Stimulated activated CD4-positive, alpha-beta T cell treated with anti-CD3 and anti-CD28 coated beads, Interleukin-4, amount 100 ng/mL, for 48 hours (primary cell): Measurements from ENCODE around the gene GSN.

Experiments
- DNase-seq, 2 donors: peaks; one replicate each; pipeline ENCODE4 v3.0.0-alpha.2; 2020; ENCODE audit warnings: low read depth in 2 of 2

GSN gene

GRCh38 chr9:121246821-121247561 is 21.0 kb upstream of the GSN start:
- DNase-seq = no peak

DNA sequence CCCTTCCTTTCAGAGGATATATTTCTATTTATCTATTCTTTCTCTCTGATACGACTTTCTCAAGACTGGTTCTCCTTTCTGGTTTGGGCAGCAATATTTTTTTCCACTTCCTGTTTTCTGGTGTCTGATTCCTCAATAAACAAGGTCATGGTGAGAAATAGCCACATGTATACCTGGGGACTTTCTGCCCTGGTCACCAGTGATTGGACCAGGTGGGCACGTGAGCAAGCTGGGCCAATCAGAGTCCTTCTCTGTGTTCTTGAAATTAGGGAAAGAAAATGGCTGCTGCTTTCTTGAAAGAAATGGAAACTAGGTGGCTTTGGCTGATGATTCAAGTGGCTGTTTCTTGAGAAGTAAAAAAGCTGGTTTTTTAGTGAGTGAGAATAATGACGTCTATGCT is 18.4 kb upstream of the GSN start:
- DNase-seq = no peak

DNA sequence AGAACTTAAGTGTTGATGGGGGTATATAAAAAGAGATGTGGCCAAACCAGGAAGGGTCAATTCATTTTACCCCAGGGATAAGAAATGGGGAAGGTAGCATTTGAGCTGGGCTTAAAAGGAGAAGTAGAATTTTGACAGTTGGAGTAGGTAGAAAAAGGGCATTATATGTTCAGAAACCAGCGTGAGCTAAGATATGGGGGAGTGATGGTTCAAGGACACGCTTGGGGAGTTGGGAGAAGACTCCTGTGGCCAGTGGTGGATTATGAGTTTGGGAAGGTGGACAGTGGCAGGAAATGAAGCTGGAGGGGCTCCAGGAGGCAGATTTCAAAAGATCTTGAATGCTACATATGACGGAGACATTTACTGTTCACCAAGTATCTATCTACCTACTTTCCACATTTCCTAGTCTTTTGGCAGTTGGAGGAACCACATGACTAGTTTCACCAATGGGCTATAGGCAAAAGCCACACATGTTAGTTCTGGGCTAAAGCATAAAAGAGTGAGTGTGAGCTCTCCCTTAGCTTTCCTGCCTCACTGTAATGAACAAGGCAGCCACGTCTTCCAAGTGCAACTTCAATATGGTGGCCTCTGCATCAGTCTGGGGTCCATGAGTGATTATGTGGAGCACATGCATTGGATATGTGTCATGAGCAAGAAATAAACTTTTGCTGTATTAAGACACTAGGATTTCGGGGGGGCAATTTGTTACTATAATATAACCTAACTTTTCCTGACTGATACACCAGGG is 15.7 kb upstream of the GSN start:
- no peak for DNase-seq

DNA sequence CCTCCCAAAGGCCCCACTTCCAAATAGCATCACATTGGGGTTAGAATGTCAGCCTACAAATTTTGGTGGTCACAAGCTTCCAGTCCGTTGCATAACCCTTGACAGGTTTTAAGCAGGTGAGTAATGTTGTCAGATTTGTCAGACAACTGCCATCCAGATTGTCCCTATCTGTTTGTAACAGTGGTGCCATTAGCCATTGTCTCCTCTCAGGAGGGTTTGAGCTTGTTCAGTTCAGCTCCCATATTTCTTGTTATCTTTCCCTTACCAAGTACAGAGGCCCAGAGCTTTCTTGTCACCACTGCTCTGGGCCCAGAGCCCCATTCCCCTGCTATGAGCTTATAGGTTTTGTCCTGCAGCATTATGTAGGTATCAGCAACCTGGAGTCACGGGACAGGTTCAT is 14.8 kb upstream of the GSN start:
- no peak for DNase-seq

DNA sequence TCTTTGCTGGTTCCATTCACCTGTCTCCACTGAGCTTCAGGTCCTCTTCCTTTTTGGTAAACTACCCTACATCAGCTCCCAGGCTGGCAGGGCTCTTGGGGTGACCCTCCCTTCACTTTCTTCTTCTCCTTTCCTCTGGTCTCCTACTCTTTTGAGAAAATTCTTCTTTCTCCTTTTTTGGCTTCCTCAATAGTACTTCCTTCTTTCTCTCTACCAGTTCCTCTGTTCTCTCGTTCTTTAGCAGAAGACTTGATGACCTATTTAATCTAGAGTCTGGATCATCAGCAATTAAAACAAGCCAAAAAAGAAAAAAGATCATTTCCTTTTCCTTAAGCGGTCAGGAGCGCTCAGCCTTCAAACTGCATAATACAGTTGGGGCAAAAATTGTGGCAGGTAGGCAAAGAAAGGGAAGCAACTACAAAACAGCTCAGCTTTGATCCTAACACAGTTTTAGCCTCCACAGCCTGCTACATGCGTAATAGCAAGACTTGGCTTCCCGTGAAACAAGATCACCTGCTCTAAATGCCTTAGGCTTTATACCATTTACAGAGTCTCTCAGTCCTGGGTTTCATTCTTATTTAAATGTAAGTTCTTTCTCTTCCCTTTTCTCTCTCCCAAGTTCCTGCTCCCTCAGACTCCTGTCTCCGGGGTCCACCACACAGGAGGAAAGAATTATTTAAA is 14.0 kb upstream of the GSN start:
- DNase-seq = no peak

DNA sequence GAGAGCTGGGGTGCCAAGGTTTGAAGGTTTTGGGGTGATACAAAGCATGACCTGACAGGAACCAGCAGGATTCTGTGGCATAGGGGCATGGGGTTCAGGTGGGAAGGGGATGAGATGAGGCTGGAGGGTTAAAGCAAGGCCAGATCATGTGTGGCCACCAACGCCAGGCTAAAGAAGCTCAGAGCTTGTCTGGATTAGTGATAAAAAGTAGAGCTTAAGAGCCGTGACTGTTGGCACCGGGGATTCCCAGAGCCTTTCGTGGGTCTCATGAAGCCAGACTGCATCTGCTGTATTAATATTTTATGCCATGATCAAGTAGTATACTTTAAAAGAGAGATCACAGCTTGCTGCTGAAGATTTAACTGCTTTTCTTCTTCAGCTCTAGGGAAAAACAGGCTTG is 8.5 kb upstream of the GSN start:
- DNase-seq = no peak

- DNase-seq = no peak
Observed at GRCh38 chr9:121259935-121260334, 8.0 kb upstream of the GSN start.

- DNase-seq = no peak
Observed at GRCh38 chr9:121260457-121261106, 7.4 kb upstream of the GSN start.

DNA sequence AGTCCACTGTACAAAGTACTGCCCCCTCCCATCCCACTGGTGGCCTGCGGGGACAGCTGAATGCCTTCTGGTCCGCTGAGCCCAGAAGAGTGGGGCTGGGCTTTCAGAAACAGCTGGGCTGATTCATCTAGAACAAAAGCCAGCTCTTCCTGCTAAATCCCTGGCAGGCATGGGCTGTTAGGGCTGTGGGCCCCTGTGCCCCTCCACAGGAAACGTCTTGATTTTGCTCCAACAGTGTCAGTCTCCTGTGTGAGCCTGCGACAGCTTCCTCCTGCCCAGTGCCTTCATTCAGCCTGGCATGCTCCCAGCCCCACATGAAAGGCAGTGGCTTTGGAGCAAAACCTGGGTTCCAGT is 6.9 kb upstream of the GSN start:
- no peak for DNase-seq

- no peak for DNase-seq
Observed at GRCh38 chr9:121261755-121262154, 6.2 kb upstream of the GSN start.

- DNase-seq = no peak
Observed at GRCh38 chr9:121262423-121262822, 5.5 kb upstream of the GSN start.

DNA sequence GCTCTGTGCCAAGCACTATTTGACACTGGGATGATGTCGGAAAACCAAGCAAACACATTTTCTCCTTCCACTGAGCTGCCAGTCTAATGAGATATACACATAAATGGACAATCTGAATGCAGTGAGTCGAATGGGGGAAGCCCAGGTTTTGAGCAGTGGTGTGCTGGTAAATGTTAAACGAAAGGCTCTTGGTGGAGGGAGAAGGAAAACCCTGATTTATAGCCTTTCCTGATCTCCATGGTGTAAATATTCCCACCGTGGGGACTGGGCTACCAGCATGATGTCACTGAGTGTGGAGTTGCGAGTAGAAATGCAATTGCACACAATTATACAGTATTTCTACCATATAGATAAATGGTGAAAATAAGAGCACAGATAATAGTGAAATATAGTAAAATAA is 5.0 kb upstream of the GSN start:
- no peak for DNase-seq

- no peak for DNase-seq
Observed at GRCh38 chr9:121266356-121266755, 1.6 kb upstream of the GSN start.

- DNase-seq = no peak
Observed at GRCh38 chr9:121266906-121267650, 884 bp upstream of the GSN start.

DNA sequence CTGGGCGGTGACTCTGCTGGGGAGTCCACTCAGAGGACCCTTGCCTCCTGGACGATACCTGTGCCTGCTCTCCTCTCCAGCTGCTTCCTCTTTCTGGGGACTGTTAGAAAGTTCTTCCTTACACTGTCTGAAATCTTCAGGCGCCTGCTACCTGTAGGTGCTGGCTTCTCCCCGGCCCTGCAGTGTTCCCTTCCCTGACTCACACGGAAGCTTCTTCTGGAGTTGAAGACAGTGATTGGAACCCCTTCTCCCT is 562 bp downstream of the GSN start:
- no peak for DNase-seq

DNA sequence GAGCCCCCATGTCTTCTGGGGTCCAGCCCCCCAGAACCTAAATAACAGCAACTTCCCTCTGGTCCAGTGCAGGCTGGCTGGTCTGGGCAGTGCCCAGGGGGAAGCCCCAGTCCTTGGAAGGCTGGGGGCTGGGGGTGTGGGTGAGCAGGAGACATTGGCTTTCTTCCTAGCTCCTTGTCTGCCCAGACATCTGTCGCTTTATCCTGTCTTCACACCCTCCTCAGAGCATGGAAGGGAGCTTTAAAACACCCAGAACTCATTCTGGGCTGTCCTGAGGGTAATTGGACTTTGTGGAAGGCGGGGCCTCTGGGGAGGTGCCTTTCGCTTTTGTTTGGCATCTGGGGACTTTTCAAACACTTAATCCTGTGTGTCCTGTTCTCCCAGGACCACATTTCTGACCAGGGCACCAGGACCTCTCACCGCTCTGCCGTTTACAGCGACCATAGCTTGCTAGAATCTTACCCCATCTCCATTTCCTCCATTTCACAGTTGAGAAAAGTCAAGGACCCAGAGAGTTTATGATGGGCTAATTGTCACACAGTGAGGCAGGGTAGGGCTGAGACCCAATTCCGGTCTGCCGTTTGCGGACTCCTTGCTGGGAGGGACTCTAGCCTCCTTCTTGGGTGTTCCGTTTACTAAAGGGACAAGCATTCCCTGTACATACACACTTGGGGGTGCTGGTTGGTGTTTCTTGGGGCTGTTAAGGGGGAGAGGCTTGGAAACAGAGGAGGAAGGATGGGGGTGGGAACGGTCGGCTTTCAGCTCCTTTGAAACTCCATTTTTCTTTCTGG is 1.1 kb downstream of the GSN start:
- no peak for DNase-seq

DNA sequence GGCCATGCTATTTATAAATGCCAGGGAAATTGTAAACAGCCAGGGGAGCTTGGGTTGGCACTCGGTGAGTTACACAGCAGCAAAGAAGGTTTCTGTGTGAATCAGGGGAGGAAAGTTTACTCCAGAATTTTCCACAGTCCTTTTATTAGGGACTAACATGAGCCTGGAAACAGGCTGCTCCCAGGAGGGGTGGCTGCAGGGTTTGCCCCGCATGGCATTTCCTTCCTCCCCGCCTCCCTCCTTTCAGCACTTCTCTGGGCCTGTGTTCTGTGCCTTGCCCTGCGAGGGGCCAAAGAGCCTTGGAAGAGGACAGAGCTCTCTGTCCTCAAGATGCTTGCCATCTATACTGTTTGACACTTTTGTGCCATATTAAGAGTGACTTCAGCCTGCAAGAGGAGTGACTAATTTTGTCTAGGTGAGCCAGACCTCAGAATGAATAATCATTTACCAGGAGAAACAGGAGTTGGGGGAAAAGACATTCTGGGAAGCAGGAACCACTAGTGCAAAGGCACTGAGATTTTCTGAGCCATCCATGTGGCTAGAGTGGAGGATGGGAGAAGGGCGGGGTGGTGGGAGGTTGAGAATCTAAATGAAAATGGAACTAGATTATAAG is 1.8 kb downstream of the GSN start:
- no peak for DNase-seq

GRCh38 chr9:121271368-121272341 is 3.7 kb downstream of the GSN start:
- no peak for DNase-seq

GRCh38 chr9:121272401-121272948 is 4.5 kb downstream of the GSN start:
- DNase-seq = no peak
